Spinal cord (tissue), 10 donors: ENCODE data around the gene ADARB1. TPM values are rescaled to one million over a fixed set of nuclear protein-coding genes. Genes with fewer than 3 reads are reported as not detected.

Experiments
- DNase-seq, 6 donors: peaks; one replicate each; pipeline versions ENCODE4 v3.0.0 to v3.0.0-alpha.2; 2013 to 2015; ENCODE audit warnings: low spot score in 6 of 6, low read depth in 4 of 6
- H3K27ac ChIP-seq: one replicate; pipeline ENCODE4 v1.5.1; 2013; ENCODE audit warnings: low read depth, low read length, control low read depth
- H3K27me3 ChIP-seq: one replicate; pipeline ENCODE4 v1.6.1; 2013; ENCODE audit warnings: low read length; ENCODE audit not compliant: control insufficient read depth, insufficient read depth
- H3K36me3 ChIP-seq: one replicate; pipeline ENCODE4 v1.6.1; 2013; ENCODE audit warnings: low read length; ENCODE audit not compliant: control insufficient read depth, insufficient read depth
- H3K4me1 ChIP-seq: one replicate; pipeline ENCODE4 v1.6.1; 2013; ENCODE audit warnings: low read length; ENCODE audit not compliant: control insufficient read depth, insufficient read depth
- H3K4me3 ChIP-seq: one replicate; pipeline ENCODE4 v1.5.1; 2013; ENCODE audit warnings: low read depth, low read length, control low read depth
- H3K9me3 ChIP-seq: one replicate; pipeline ENCODE4 v1.6.1; 2013; ENCODE audit warnings: low read length; ENCODE audit not compliant: control insufficient read depth, insufficient read depth
- WGBS: methylation state at CpG from one replicate; pipeline ENCODE4 v1.1.5; 2013; ENCODE audit warnings: missing lambda C conversion rate; ENCODE audit not compliant: insufficient coverage; 5-methylcytosine and 5-hydroxymethylcytosine counted together
- polyA plus RNA-seq, 2 donors: library from polyadenylated mRNA; unstranded; fragments of 120-200 nt; gene quantifications; one replicate each; pipeline ENCODE4 v1.2.1, GENCODE V29; 2013; ENCODE audit not compliant: insufficient read length in 2 of 2
- total RNA-seq, 2 donors: library from RNA; depleted of rRNA in 1 of 2; stranded (reverse); fragments of 120-200 nt in 1 of 2; fragments of >200 nt in 1 of 2; gene quantifications; one replicate each; pipeline versions ENCODE4 v1.2.3 to v1.2.4, GENCODE V29; 2013 to 2014
- donor health status: healthy.

Gene ADARB1
- total and polyA plus RNA-seq, 4 donors: 18.2 to 39.4 (median 28.8) TPM

DNA sequence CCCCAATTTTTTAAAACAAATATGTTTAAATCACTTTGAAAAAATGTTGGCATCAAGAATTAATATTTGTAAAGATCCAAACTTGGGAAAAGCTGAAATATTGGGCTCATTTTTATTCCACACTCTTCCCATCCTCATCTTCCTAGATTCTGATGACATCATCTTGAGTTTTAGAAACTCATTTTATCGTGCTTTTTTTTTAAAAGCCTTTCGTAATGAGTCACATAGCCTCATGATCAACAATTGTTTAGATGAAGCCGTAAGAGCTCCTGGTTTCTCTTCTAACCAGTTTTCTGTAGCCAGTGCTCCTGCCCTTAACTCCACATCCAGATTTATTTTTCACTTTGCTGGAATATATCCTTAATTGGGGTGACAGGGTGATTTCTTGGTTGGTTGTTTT is 134.7 kb downstream of the ADARB1 start:
- H3K27me3 ChIP-seq: no peaks in the 10 kb centered on the region
- H3K4me3 ChIP-seq: no peak overlapping the region
- H3K36me3 ChIP-seq: peaks cover 37% of the 10 kb centered on the region
- 82% methylated on average over 1 of the region's 3 CpGs for WGBS
- no peak for DNase-seq
- H3K27ac ChIP-seq: no peak overlapping the region
- no peaks in the 10 kb centered on the region for H3K9me3 ChIP-seq
- peaks cover 10% of the 10 kb centered on the region for H3K4me1 ChIP-seq

DNA sequence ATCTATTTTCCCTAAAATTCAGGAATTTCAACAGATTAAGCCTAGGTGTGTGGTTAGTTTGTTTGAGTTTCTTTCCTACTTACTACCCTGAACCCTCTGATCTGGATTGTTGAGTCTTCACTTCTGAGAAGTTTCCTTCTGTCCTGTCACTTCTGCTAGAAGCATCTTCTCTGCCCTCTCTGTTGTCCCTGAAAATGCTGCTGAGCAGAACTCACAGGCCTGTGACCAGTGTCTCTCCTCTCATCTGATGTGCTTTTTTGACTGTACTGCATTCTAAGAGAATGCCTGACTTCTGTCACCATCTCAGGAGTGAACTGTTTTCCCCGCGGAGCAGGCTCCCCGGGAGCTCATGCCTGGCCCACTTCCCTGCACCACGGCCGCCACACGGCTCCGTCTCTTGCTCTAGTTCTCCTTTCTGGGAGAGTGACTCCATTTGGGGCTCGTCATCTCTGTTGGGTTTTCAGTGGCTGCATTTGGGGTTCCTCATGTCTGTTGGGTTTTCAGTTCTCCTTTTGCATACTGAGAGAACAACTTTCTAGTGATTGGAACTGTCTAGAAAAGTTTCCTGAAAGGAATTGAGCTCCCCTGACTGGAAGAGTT is 135.4 kb downstream of the ADARB1 start:
- H3K36me3 ChIP-seq: peaks cover 30% of the 10 kb centered on the region
- peaks cover 10% of the 10 kb centered on the region for H3K4me1 ChIP-seq
- 85% methylated on average over 7 of the region's 8 CpGs for WGBS
- no peak for DNase-seq
- H3K4me3 ChIP-seq: no peak overlapping the region
- no peaks in the 10 kb centered on the region for H3K27me3 ChIP-seq
- H3K27ac ChIP-seq: no peak overlapping the region
- H3K9me3 ChIP-seq: no peaks in the 10 kb centered on the region

DNA sequence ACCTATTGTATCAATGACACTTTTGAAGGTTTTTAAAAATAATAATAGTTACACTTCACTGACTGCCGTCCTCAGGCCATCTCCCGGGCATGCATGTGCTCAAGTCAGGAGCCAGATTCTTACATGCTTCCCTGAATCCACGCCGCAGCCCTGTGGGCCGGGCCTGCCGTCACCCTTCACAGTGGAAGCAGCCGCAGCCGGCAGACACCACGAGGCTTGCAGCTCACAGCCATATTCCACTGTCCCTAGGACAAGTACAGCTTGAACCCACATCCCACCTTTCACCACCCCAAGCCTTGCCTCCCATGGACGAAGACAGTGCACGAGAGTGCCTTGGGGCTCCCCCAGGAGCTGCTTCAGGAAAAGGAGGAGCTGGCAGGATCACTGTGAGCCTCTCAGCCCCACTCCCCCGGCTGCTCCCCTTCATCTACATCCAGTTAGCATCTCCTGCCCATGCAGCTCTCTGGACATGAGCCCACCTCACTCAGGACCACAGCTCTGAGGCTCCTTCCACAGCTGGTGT is 136.1 kb downstream of the ADARB1 start:
- no peak for DNase-seq
- no peaks in the 10 kb centered on the region for H3K27me3 ChIP-seq
- no peak overlapping the region for H3K27ac ChIP-seq
- H3K4me3 ChIP-seq: no peak overlapping the region
- peaks cover 24% of the 10 kb centered on the region for H3K36me3 ChIP-seq
- no peaks in the 10 kb centered on the region for H3K9me3 ChIP-seq
- WGBS: 90% methylated on average over 12 of the region's 12 CpGs
- H3K4me1 ChIP-seq: peaks cover 10% of the 10 kb centered on the region

DNA sequence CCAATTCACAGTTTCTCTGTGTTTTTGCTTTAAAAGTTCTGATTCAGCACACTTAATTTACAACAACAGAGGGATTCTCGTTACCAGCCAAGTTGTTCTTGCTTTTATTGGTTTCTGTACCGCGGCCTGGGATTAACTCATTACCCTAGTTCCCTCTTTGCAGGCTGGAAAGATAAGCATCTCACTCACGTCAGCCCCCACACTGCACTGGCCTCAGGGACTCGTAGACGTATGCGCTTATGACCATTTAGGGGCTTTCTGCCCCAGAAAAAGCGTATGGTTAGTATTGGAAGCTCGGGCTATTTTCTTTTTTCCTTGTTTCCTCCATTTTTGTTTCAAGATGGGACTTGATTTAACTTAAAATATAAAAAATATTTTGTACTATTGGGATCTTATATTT is 137.3 kb downstream of the ADARB1 start:
- Histone ChIP-seq H3K27ac (no peak overlapping the region), H3K9me3 (no peaks in the 10 kb centered on the region), H3K4me3 (no peak overlapping the region), H3K36me3 (peaks cover 23% of the 10 kb centered on the region), H3K4me1 (peaks cover 10% of the 10 kb centered on the region), H3K27me3 (no peaks in the 10 kb centered on the region)
- DNase-seq: peak in 3 of 6 donors; percentile 46 to 95 (median 49)
- WGBS: 76% methylated on average over 3 of the region's 9 CpGs

DNA sequence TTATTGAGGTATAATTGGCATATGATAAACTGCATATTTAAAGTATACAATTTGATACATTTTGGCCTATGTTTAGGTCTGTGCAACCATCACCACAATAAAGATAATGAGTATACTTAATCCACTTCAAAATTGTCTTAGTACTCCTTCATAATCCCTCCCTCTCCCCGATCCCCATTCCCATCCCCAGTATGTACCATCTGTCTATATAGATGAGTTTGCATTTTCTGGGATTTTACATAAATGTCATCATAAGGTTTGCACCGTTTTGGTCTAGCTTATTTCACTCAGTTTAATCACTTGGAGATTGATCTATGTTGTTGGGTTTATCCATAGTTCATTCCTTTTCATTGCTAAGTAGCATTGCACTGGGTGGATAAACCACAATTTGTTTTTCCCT is 139.0 kb downstream of the ADARB1 start:
- WGBS: no CpG with 5 or more reads among the region's 2 CpGs
- Histone ChIP-seq H3K27ac (no peak overlapping the region), H3K9me3 (peaks cover 2% of the 10 kb centered on the region), H3K27me3 (no peaks in the 10 kb centered on the region), H3K4me3 (no peak overlapping the region), H3K36me3 (peaks cover 16% of the 10 kb centered on the region), H3K4me1 (peaks cover 10% of the 10 kb centered on the region)
- no peak for DNase-seq

DNA sequence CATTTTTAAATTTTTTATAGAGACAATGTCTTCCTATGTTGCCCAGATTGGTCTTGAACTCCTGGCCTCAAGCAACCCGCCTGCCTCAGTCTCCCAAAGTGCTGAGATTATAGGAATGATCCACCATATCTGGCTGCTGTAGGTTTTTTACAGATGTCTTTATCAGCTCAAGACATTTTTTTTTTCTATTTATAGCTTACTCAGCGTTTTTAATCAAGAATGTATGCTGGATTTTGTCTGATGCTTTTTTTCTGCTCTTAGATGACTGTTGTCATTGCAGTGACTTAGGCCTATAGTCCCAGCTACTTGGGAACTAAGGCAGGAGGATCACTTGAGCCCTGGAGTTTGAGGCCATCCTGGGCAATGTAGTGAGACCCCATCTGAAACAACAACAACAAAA is 140.8 kb downstream of the ADARB1 start:
- no CpG with 5 or more reads among the region's 2 CpGs for WGBS
- no peak overlapping the region for H3K4me3 ChIP-seq
- peaks cover 2% of the 10 kb centered on the region for H3K9me3 ChIP-seq
- no peak overlapping the region for H3K27ac ChIP-seq
- no peak for DNase-seq
- H3K27me3 ChIP-seq: no peaks in the 10 kb centered on the region
- H3K36me3 ChIP-seq: peaks cover 9% of the 10 kb centered on the region
- peaks cover 10% of the 10 kb centered on the region for H3K4me1 ChIP-seq

DNA sequence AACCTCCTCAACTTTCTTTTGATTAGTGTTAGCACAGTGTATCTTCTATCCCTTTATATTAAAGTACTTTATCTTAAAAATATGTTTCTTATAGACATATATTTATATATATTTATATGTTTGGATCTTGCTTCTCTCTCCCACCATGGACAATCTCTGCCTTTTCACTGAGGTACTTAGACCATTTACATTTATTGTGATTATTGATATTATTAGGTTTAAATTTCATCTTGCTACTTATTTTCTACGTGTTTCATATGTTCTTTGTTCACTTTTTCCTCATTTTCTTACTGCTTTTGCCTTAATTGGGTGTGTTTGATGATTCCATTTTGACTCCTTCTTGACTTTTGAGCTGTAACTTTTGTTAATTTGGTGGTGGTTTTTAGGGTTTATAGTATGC is 142.6 kb downstream of the ADARB1 start:
- no peaks in the 10 kb centered on the region for H3K4me1 ChIP-seq
- H3K9me3 ChIP-seq: peaks cover 2% of the 10 kb centered on the region
- no peaks in the 10 kb centered on the region for H3K27me3 ChIP-seq
- peaks cover 16% of the 10 kb centered on the region for H3K36me3 ChIP-seq
- no peak for DNase-seq
- no peak overlapping the region for H3K27ac ChIP-seq
- no CpG with 5 or more reads among the region's 1 CpG for WGBS
- no peak overlapping the region for H3K4me3 ChIP-seq

DNA sequence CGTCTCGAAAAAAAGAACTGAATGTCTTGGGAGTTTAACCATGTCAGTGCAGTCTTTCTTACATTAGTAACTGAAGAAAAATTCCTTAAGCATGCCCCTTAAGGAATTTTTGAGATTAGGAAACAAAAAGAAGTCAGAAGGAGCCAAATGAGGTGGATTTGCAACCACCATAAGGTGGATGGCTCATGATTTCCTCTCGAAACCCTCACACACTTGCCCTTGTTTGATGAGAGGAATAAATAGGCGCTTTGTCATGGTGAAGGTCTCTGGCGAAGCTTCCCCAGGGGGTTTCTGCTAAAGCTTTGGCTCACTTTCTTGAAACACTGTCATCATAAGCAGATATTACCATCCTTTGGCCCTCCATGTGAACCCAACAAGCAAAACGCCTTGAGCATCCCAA is 145.1 kb downstream of the ADARB1 start:
- peaks cover 31% of the 10 kb centered on the region for H3K36me3 ChIP-seq
- H3K4me1 ChIP-seq: no peaks in the 10 kb centered on the region
- no peak for DNase-seq
- WGBS: 90% methylated on average over 1 of the region's 6 CpGs
- H3K9me3 ChIP-seq: peaks cover 2% of the 10 kb centered on the region
- H3K4me3 ChIP-seq: no peak overlapping the region
- H3K27ac ChIP-seq: no peak overlapping the region
- H3K27me3 ChIP-seq: no peaks in the 10 kb centered on the region

DNA sequence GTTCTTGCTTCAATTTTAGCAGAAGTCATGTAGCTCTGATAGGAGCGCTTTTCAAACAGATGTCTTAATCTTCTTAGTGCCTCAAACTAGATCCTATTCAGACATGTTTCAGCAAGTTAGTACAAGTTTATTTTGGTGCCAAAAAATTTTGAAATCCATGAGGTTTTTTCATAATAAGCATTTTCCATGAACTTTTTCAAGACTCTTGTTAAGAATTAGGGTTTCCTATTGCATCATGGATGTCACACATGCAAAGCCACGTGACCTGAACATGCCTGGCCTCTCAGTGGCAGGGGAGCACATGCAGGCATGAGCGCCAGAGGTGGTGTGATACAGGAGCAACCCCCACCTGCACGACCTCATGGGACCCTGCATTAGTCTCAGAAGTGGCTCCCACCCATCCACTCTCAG is 145.7 kb downstream of the ADARB1 start:
- peaks cover 2% of the 10 kb centered on the region for H3K9me3 ChIP-seq
- H3K36me3 ChIP-seq: peaks cover 31% of the 10 kb centered on the region
- DNase-seq: no peak
- WGBS: 83% methylated on average over 3 of the region's 4 CpGs
- H3K4me1 ChIP-seq: no peaks in the 10 kb centered on the region
- no peak overlapping the region for H3K4me3 ChIP-seq
- H3K27me3 ChIP-seq: no peaks in the 10 kb centered on the region
- H3K27ac ChIP-seq: no peak overlapping the region

DNA sequence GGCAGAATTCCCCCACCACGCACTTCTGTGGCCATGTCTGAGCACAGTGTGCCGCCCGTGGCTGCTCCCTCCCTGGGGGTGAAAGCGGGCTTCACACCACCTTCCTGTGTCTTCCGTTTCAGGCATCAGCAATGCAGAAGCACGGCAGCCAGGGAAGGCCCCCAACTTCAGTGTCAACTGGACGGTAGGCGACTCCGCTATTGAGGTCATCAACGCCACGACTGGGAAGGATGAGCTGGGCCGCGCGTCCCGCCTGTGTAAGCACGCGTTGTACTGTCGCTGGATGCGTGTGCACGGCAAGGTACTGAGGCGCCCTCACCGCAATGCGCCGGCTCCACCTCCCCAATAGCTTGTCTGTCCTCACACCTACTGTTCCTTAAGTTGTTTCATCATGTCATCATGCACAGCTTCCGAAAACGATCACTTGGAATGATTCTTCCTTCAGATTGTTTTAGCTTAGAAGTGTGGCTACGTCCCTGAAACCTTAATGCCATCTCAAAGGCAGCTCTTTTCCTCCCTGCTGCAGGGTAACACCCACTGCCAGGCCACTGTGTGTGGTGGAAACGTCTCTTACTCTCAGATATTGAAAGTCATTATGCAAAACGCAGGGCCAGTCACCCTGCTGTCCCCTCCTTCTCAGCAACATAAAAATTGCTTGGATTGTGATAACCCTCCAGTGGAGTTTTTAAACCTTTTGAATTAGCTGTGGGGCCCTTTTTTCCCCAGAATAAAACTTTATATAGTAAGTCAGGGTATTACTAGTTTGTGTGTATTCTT is 146.5 kb downstream of the ADARB1 start:
- Histone ChIP-seq H3K27ac (no peak overlapping the region), H3K36me3 (peaks cover 31% of the 10 kb centered on the region), H3K4me1 (no peaks in the 10 kb centered on the region), H3K4me3 (no peak overlapping the region), H3K27me3 (no peaks in the 10 kb centered on the region), H3K9me3 (peaks cover 2% of the 10 kb centered on the region)
- 93% methylated on average over 27 of the region's 29 CpGs for WGBS
- DNase-seq: no peak
